HG02885 (cell line): ENCODE measurements around the gene IZUMO4.

ENCODE experiments used
- ATAC-seq: cut with Tn5 transposase; IDR thresholded peaks from one replicate; pipeline ENCODE4 v1.9.1; 2021; ENCODE audit warnings: mild to moderate bottlenecking; ENCODE audit not compliant: unreplicated experiment, poor library complexity

IZUMO4 gene

DNA sequence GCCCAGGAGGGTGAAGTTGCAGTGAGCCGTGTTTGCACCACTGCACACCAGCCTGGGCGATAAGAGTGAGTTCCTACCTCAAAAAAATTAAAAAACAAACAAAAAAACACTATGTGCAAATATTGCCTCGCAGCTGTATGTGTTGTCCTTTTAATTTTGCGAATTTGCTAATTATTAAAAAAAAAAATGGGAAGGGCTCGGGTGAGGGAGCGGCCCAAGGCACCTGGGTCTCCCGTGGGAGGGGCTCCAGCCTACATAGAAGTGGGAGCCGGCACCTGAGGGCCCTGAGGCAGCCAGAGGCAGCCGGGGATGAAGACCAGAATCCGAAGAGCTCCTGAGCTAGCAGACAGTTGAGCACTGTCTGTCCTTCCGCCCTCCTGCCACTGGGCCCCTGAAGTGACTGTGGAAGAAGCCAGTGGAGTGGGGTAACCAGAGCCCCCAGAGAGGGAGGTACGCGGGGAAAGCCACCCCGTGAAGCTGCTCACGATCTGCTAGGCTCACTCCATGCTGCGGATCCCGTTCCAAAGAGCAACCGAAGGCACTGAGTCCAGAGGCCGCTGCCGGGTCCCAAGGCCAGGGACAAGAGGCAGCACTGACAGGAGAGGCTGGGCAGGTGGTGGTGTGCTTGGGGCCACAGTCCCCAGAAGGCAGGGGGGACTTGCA lies 6.5 kb downstream of the IZUMO4 start:
- no peak for ATAC-seq

DNA sequence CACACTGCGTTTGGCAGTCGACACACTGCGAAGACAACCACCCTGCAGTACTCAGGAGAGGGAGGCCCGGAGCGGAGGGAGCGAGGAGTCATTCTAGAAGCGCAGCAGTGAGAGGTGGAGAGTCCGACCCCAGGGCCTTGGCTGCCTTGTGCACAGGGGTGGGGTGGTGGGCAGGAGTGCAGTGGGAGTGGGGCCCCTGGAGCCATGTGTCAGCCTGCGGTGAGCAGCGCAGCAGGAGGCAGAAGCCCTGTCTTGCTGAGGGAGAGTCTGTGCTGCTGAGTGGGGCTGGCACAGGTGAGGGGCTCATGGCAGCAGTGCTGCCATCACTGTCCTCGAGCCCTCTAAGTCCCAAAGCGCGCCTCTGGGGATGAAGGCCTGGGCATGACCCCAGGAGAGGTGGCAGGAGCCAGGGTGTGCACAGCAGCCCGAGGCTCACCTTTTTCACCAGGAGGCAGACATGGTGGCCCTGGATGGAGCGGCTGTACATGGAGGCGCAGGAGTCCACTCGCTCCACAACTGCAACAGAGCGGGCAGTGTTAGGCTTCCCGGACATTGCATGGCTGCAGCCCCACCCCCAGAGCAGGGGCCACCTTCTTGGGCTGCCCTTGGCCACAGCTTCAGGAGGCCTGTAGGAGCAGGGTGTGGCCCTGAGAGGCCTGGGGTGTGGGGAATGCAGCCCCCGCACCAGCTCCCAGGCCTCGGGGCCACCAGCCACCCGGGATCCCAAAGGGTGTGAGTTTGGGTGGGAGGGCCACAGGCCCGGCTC lies 11.7 kb downstream of the IZUMO4 start:
- no peak for ATAC-seq

DNA sequence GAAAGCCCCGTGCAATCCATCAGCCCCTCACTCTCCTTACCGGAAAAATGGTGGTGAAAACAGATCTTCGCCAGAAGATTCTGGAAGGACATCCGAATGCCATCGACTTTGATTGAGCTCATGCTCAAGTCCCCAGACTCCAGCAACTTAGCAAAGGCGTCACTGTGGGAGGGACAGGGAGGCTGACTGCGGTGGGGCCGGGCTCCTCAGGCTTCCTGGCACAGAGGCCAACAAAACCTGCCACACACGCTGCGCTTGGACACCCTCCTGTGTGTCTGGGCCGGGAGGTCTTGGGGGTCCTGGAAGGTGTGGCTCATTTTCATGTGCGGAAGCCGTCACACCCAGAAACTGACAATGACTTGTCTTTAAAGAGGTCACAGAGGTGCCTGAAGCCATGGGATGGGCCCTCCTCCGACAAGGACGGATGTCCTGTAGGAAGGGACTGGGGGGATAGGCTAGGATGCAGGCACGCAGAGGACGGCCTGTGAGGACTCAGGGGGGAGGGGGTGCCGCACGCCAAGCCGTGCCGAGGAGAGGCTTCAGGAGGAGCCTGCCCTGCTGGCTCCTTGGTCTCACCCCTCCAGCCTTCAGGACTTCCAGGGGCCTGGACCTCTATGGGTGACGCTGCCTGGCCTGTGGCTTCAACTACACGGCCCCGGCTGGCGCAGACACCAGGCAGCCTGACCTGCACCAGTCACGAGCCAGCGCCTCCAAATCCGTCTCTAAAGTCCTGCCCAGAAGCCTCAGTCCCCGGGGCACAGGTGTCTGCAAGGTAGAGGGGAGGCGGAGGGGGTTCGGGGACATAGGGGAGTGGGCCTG lies 12.5 kb downstream of the IZUMO4 start:
- ATAC-seq, result no peak

DNA sequence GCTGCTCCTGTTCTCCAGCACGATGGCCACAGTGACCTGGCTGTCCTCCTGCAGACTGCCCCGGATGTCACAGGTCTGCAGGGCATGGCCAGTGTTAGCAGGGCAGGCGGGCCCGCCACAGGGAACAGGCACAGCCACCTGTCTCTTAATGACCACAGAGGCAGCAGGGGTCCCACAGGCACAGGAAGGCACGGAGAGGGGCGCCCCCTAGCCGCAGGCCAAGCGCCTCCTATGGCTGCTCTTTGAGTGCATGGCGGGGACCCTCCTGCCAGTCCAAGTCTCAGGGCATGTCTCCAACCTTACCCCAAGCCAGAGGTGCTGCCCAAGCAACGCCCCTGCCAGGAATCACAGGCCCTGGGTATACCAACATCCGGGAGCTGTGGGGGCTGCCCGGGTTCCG lies 14.1 kb downstream of the IZUMO4 start:
- no peak for ATAC-seq

DNA sequence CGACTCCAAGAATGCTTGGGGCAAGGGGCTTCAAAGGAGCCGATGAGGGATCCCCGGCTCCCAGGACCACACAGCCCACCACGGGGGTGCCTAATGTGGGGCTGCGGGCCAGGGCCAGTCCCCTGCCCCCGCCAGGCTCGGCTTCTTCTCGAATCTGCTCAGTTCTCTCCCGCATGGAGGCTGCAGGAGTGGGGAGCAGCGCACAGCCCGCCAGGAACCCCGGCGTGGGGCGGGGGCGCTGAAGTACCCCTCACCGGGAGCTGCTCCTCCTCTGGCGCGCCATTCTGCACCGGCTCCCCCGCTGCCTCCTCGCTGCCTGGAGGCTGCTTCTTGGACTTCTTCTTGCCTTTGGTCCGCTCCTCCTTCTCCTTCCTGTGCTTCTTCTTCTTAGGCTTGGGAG lies 14.7 kb downstream of the IZUMO4 start:
- ATAC-seq, result no peak

DNA sequence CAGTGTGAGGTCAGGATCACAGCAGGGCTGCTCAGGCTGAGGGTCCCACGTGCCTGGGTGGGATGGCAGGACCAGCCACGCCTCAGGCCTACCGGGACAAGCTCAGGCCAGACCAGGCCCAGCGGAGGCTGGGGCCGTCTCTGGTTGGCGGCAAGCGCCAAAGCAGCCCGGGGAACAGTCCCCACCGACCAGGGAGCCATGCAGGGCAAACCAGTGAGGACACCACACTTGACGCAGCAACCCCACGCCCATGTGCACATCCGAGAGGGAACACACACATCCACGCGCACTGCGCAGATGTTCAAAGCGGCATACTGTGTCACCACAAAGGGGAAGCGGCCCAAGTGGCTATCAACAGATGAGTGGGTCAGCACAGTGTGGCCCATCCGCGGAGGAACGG lies 15.2 kb downstream of the IZUMO4 start:
- no peak for ATAC-seq

DNA sequence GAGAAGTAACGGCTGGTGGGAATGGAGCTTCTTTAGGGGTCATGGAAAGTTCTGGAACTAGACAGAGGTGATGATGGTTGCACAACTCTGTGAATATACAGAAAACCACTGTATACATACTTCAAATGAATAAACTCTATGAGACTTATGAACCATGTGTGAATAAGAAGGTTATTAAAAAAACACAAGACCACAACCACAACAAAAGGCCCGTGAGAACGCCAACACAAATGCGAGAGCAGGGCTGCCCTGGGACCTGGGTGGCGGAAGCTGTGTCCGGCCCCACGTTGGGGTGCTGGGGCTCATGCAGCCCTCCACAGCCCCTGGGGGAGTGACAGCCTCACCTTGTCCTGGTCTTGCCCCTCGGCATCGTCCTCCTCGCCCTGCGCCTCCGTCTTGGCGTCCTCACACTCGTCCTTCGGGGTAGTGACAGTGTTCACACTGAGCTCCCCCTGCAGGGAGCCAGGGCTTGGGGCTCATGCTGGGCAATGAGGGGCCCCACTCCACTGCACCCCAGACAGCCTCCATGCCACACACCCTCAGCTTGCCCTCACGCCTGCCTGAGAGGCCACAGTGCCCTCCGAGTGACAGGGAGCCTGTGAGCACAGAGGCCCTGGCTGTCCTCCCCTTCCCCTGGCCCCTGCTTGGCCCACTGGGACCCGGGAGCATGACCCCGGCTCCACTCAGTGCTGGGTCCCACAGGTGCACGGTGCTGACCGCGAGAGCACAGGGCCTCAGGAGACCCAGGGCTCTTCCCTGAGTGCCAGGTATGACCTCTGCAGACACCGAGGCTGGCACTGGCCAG lies 16.0 kb downstream of the IZUMO4 start:
- ATAC-seq, result no peak

DNA sequence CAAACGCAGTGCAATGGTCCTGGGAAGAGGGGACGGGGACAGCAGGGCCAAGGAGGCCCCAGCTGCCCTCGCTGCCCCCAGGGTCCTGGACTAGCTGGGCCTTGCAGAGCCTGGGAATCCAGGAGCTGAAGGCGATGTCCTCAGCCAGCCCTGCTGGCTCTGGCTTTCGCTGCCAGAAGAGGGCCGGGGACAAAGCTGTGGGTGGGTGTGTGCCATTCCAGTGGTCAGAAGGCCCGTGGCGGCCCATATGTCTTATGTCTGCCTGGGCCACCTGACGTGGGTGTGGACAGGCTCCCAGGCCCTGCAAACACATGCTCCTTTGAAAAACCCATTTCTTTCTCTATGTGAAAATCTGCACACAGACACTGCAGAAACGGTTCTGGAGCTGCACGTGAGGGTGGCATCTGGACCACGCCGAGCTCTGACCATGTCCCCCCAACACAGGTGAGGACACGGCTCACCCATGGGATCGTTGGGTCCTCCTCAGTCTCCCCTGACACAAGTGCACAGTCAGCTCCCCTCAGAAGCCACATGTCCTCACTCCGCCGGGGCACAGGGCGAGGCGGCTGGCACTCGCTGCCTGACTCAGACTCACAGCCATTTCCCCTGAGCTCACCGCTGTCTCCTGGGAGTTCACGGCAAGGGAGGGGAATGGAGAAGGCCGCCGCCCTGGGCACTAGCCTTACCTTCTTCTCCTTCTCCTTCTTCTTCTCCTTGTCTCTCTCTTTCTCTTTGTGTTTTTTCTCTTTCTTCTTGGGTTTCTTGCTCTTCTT lies 16.9 kb downstream of the IZUMO4 start:
- ATAC-seq, result no peak

DNA sequence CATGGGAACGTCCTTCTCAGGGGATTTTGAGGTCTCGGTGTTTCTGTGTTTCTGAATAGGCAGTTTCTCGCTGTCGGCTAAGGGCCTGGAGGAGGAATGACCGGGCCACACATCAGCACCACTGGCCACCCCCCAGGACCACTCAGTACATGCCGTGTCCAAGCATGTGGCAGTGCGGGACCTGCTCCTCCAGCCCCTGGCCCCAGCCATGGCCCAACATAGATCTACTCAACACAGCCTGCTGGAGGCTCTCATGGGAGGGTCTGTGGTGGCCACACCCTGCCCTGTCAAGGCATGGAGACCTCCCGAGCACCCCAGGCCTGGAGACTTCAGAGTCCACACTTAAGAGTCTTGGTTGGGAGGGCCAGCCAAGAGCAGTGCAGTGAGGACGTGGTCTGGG lies 17.5 kb downstream of the IZUMO4 start:
- no peak for ATAC-seq

DNA sequence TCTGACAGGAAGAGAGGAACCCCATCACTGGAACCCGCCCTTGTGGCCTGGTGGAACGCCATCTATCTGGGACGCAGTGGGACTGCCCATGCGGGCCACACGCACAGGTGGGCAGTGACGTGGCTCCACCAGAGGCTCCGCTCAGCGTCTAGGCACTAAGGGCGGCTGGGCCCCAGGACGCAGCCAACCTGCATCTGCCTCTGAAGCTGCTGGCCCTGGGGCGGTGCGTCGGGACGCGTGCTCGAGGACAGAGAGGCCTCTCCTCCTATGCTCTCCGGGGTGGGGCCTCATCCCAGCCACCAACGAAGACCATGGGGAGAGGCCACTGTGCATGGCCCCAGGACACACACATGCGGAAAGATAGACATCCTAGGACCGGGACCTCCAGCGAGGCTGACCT lies 18.1 kb downstream of the IZUMO4 start:
- ATAC-seq, result no peak

DNA sequence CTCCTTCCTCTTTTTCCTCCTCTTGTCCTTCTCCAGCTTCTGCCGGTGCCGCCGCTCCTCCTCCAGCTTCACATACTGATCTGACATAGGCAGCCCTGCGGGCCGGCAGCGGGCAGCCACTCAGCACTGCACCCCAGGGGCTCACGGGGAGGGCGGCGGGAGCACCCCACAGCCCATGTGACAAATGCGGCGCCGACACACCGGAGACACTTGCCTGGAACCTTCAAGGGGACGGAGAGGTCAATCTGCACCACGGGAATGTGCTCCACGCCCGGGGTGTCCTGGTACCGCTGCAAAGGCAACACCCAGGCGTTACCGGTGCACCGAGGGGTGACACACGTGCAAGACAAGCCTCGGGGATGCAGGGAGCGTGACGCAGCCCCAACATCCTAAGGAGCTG lies 18.6 kb downstream of the IZUMO4 start:
- ATAC-seq, result no peak

DNA sequence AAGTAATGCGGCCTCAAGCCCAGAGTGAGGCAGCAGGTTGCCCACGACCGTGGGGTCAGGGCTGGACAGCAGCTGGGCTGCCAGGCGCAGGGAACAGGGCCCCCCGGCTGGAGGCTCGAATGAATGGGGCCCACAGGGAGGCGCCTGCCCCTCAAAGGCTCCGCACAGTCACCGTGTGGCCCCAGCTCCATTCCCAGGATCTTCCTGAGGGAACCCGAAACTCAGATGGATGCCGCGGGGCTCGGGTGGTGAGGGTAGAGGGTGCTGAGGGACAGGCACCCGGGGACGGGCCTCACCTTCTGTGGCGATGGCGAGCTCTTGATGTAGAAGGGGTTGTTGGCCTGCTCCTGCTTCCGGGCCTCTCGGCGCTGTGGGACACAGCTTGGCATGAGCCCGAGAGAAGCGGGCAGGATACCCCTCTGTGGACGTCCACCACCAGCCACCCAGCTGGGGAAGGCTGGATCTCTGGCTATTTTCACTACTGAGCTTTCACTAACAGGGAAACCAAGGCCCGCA lies 19.3 kb downstream of the IZUMO4 start:
- no peak for ATAC-seq

DNA sequence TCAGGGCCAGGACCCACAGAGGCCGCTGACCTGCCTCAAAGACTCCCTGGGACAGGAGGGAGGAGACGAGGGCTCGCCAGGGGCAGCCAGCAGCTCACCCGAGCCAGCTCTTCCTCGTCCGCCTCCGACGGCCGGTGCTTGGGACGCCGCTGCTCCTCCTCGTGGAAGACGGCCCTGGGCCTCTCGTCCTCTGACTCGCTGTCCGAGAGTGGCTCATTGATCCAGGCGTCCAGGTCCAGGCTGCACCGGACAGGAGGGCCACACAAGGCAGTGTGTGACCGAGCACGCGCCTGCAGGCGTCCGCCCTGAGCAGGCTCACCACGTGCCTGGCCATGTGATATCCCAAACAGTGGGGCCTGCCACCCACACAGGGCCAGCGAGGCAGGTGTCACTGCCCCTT lies 19.8 kb downstream of the IZUMO4 start:
- ATAC-seq, result no peak

DNA sequence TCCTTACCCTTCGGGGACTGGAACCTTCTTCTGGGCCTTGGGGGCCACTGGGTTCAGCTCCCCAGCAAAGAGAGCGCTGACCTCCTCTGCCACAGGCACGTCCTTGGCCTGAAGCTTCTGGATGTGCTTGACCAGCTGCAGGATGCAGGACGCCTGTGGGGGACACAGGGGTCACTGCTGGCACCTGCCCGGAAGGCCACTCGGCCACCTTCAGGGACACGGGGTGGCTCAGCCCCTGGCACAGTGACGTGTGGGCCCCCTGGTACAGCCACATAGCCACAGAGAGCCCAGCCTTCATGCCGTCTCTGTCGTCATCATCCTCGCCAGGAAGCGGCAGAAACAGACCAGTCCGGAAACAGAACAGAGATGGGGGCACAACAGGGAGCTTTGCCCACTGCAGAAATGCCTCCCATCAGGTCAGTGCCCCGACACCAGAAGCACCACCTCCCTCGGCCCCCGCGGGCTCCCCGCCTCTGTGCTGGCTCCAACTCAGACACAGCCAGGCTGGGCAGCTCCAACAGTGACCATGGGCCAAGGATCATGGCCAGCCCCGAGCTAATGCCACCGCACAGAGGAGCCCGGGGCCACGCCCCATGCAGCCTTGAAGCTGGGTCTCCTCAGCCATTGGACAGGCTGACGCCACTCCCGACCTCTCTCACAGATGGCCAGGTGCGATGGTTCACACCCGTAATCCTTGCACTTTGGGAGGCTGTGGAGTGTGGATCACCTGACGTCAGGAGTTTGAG lies 20.7 kb downstream of the IZUMO4 start:
- ATAC-seq, result no peak

DNA sequence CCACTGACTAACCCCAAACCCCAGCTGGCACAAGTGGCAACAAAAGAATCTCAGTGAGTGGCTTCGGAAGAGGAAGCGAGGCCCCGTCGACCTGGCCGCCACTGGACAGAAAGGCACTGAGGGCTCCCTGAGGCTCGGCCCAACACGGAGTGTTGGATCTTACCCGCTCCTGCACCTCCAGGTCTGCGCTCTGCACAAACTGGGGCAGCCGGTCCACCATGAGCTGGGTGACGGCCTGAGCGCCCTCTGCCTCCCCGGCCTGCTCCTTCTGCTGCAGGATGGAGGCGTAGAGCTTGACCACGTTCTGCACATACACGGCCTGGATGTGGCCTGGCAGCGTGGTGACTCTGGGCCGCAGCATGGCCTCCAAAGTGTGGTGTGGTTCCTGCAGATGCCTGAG lies 21.7 kb downstream of the IZUMO4 start:
- no peak for ATAC-seq

DNA sequence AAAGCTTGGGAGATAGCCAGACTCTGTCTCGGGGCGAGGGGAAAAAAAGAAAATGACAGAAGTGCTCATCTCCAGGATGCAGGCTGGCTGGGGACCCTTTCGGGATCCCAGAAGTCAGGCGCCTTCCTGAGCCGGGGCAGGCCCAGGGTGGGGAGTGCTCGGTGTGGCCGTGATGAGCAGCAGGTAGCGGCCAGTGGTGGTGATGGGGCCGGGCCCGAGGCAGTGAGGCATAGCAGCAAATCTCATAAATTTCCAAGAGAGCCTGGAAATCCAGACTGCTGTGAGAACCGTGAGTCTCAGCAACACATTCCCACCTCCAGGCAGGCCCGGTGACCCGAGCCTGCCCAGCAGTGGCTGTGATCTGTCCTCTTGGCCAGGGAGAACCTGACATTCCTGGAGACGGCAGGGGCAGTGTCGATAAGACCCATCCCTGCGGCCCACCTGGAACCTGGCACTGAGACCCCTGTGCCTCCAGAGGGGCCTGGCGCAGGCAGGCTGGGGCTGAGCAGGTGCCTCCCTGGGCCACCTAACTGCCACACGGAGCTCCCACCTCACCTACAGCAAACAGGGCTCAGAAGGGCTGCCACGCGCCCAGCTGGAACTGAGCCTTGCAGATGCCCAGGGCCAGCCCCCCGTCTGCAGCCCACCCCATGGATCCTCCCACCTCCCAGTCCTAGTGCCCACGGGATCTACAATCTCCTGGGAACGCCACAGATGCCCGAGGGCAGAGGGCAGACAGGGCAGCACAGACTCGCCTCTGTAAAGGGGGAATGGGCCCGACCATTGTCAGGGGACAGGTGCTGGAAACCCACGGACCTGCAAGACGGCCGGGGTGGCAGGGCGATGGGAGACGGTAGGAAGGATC lies 23.4 kb downstream of the IZUMO4 start:
- ATAC-seq, result no peak

DNA sequence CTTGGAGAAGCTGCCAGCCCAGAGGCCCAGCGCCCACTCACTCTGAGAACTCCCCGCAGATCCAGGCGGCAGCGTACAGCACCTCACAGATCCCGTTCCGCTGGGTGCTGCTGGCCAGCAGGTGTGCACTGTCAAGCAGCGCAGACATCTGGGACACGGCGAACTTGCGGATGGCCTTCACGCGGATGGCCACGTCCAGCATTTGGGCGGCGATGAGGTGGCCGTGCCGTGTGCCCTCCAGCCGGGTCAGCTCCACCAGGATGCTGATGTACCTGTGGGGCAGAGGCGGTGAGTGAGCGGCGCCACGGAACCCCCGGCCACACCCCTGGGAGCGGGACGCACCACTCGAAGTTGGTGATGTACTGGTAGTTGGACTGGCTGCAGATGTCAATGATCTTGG lies 24.1 kb downstream of the IZUMO4 start:
- no peak for ATAC-seq
